Measurements from ENCODE around the gene LSAMP. TPM values are rescaled to one million over a fixed set of nuclear protein-coding genes. Genes with fewer than 3 reads are reported as not detected.

LSAMP gene
- total and polyA plus RNA-seq, 9 of the 15 experiments (the other 6 are each of a cell fraction or from before 2014, with no cell fraction given) = 0.09 to 0.11 TPM; not detected in 7

GRCh38 chr3:116179091-116179490 lies 266.2 kb downstream of the LSAMP start:
- no peaks in the 10 kb centered on the region for H4K20me1 ChIP-seq (replicated peaks; ENCODE audit: control insufficient read depth, insufficient read depth, low read length)
- no peaks in the 10 kb centered on the region for H3K9me1 ChIP-seq (ENCODE audit: control insufficient read depth, insufficient read depth, low read length)
- no TSS peak for BruUV-seq (replicated peaks)
- intact Hi-C loops (cut with micrococcal nuclease) = no loop called here
- H2AFZ ChIP-seq (ENCODE audit: low read depth, low read length) = no peak overlapping the region
- no peaks in the 10 kb centered on the region for H3K27me3 ChIP-seq (ENCODE audit: control insufficient read depth in 2 of 2, insufficient read depth in 2 of 2, low read length in 2 of 2)
- CTCF ChIA-PET (ENCODE audit: low intra/inter-chr PET ratio) = no interaction called here
- no peaks in the 10 kb centered on the region for H3K79me2 ChIP-seq (ENCODE audit: control insufficient read depth, insufficient read depth, low read length)
- no peak overlapping the region for H3K4me2 ChIP-seq (ENCODE audit: insufficient read depth, low read length)
- 0% methylated on average over 1 of the region's 1 CpG for WGBS (ENCODE audit: insufficient coverage, low coverage, missing lambda C conversion rate)
- POLR2A ChIA-PET = no interaction called here
- no peaks in the 10 kb centered on the region for H3K9me3 ChIP-seq (replicated peaks; ENCODE audit: control insufficient read depth, insufficient read depth, low read depth, low read length)
- H3K36me3 ChIP-seq (ENCODE audit: control insufficient read depth, insufficient read depth, low read length) = no peaks in the 10 kb centered on the region
- DNase-seq (ENCODE audit: extremely low read depth in 1 of 4, low spot score in 3 of 4) (no peak), FAIRE-seq (no peak), ATAC-seq (no peak)
- no peak overlapping the region for H3K4me3 ChIP-seq
- TF ChIP-seq CBX8 (IDR thresholded peaks at IDR 0.05; ENCODE audit: borderline replicate concordance, extremely low read depth, low read depth, low read length, poor library complexity, severe bottlenecking) (no peak), CTBP1 (IDR thresholded peaks at IDR 0.05; ENCODE audit: borderline replicate concordance) (no peak), ZNF449 (CRISPR knock-in tag; IDR thresholded peaks at IDR 0.05) (no peak), NEUROD1 (IDR thresholded peaks at IDR 0.05; ENCODE audit: borderline replicate concordance, low read depth, low read length, partially characterized antibody) (no peak), CBX5 (IDR thresholded peaks at IDR 0.05; ENCODE audit: borderline replicate concordance, low read depth) (no peak), CBFA2T3 (IDR thresholded peaks at IDR 0.05) (no peak), MEF2A (IDR thresholded peaks at IDR 0.05; ENCODE audit: control insufficient read depth, low read depth, low read length) (no peak), GABPA (tag; conservative IDR thresholded peaks at IDR 0.05; ENCODE audit: low read depth) (no peak), SRSF9 (IDR thresholded peaks at IDR 0.05; ENCODE audit: borderline replicate concordance, low read depth, low read length) (no peak), ZNF140 (CRISPR knock-in tag; IDR thresholded peaks at IDR 0.05) (no peak), ZNF717 (CRISPR knock-in tag; IDR thresholded peaks at IDR 0.05) (no peak), ZNF143 (CRISPR knock-in tag; IDR thresholded peaks at IDR 0.05) (no peak), ZBTB43 (CRISPR knock-in tag; IDR thresholded peaks at IDR 0.05) (no peak), ETV1 (tag; conservative IDR thresholded peaks at IDR 0.05; ENCODE audit: low read depth) (no peak), SMAD2 (IDR thresholded peaks at IDR 0.05; ENCODE audit: low read depth, low read length) (no peak)
- H3K4me1 ChIP-seq (replicated peaks in 1 of 2; ENCODE audit: control insufficient read depth in 2 of 2, insufficient read depth in 2 of 2, low read length in 2 of 2) = no peaks in the 10 kb centered on the region
- no peak overlapping the region for H3K9ac ChIP-seq (ENCODE audit: insufficient read depth in 1 of 2, low read depth in 2 of 2, low read length in 2 of 2)
- in situ Hi-C loops (cut with MboI) = no loop called here
- H3K27ac ChIP-seq (ENCODE audit: extremely low read depth, low read depth, low read length) = no peak overlapping the region
